ENCODE measurements around the gene EPAS1. TPM values are rescaled to one million over a fixed set of nuclear protein-coding genes. Genes with fewer than 3 reads are reported as not detected.

The EPAS1 gene
- total RNA-seq, 1 donor from 2014 or later: 48.5 TPM

DNA sequence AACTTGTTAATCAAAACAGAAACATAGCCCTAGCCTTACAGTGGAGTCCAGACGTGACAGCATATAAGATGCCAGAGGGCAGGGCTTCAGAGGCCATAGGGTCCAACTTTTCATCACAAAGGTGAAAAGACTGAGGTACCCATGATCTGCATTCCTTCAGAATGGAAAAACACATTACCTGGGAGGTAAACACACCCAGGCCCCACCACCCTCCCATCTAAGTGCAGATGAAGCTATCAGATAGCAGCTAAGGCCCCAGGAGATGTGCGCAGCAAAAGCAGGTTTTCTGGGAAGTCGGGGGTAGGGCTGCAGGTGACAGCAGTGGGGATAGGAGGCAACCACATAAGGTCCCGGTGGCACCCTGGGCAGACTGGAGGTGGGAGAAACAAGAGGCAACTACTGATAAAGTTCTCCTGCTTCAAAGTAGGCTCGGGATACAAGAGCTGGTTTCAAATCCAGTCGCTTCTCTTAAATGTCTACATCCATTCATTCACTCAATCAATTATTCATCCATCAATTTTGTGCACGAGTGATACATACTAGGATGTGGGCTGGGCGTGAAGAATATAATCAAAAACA, 107.1 kb downstream of the EPAS1 start:
- DNase-seq (ENCODE audit: low read depth): no peak

DNA sequence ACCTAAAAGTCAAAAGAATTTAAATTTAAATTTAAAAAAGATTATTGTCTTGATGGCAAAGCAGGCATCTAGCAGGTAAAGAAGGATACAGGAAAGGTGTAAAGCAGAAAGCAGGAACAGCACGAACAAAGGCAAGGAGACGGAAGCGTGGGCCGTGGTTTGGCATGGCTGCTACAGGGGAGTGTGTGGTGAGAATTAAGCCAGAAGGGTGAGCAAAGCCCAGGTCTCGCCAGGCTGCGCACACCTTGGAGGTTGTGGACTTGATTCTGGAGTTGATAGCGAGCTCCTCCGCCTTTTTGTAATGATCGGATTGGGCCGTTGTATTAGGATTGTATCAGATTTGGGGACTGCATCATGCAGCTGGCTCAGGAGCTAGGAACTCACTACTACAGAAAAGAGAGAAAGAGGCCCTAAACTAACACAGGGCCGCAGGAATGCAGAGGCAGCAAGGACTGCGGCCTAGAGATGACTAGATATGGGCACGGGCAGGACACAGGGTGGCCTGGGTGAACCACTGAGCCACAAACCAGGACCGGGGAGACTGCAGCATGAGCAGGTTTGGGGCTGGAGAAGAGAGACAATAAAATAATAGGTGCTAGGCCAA, 110.7 kb downstream of the EPAS1 start:
- no peak for DNase-seq (ENCODE audit: low read depth)

DNA sequence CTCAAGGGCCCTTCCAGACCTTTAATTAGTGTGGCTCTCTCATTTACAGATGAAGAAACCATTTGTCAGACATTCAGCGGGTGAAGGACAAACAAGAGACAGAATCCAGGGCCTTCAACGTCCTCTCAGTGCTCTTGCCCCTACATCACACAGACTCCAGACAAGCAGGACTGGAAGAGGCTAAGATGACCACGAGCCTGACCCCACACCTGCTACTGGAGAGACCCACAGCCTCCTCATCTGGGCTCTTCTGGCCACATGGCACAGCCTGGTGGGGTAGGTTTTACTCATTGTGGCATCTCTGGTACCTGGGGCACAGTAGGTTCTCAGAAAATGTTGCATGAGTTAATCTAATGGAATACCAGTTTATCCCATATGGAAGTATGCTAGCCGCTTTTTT, 112.5 kb downstream of the EPAS1 start:
- DNase-seq (ENCODE audit: low read depth): peak; percentile 68

DNA sequence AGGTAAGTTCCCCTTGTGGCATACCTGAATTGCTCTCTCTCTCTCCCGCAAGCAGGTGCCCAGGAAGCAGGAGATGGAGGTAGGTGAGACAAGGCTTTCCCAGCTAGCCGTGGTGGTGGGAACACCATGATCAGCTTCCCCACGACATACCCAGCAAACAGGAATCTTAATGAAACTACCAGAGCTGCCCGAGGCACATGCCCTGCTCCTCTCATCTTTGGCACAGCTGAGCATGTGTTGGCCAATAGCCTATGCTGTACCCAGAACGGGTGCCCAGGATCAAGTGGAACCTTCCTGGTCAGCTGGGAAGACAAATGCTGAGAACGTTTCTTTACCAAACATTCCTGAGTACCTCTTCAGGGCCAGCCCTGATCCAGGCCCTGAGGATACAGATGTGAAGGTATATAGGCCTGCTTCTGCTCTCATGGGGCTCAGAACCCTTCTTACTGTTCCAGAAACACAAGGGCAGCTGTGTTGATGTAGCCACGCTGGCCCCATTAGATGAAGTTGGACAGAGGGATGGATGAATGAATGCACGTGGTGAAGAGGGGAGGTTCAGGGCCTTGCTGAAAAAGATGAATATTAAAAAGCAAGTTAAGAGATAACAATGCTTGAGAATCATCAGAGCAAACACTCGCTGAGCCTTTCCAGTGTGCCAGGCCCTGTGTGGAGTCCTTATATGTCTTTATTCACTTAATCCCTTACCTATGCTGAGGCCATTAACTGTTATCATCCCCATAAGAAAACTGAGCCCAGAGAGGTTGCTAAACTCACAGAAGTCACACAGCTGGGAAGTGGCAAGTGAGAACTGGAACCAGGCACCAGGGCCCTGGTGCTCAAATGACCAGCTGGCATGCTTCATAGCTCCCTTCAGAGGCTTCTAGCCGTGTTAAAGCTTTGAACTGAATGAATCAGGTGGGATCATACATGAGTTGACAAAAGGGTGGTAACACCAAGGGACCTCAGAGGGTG, 113.4 kb downstream of the EPAS1 start:
- DNase-seq (ENCODE audit: low read depth): peak; percentile 37

DNA sequence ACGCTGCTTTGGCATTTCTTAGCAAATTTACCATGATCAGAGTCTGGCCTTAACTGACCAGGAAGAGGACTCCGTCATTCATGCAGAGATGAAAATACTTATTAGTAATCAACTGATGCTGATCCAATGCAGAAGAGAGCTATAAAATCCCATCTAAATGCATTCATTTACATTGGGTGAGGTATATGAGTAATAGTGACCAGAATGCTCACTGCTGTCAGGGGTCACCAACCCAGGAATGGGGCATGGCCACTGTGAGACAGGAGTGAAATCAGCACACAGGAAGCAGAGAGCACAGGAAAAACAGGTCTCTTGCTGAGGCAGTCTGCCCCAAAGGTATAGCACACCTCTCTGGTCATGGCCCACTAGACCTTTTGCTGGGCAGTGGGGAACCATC, 114.0 kb downstream of the EPAS1 start:
- DNase-seq (ENCODE audit: low read depth): no peak

DNA sequence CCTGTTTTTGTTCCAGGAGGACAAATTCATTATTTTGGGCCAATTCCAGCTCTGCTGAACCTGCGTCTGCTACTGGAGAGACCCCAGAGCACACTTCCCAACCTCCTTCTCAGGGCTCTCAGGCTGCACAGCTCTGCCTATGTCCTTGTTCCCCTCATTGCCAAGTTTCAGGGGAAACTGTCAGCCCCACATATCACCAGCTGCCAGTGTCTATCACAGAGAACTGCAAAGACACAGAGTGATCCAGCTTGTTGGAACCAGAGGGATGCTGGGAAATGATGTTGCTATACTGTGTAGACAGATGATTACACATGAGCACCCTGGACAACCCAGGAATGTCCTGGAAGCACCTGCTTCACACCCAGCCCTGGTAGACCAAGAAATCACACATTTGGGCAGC, 114.8 kb downstream of the EPAS1 start:
- DNase-seq (ENCODE audit: low read depth): peak; percentile 82

DNA sequence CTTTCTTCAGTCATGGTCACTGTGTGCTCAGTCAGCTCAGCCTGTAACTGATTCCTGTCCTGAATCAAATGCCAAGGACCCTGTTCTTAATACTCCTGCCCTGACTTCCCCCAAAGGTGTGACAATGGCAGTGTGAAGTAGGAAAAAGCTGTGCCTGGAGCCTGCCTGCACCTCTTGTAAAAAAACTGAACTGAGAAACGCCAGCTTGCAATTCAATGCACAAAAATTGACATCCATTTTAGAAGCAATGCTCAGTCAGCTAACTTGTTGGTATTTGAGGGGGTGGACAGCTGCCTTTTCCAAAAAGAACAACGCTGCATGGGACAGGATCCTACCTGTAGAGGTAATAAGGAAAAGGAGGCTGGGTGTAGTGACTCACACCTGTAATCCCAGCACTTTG, 115.9 kb downstream of the EPAS1 start:
- no peak for DNase-seq (ENCODE audit: low read depth)

DNA sequence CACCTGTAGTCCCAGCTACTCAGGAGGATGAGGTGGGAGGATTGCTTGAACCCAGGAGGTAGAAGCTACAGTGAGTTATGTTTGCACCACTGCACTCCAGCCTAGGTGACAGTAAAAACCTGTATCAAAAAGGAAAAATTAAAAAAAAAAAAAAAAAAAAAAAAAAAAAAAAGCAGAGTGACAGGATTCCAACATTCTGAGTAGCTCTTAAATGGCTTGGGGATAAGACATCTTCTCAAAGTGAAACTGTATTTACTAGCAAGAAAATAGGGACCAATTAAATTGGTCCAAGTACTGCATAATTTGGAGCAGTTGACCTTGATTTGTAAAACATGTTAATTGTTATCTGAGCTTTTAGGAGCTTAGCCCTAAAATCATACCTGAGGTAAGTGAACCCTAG, 116.4 kb downstream of the EPAS1 start:
- no peak for DNase-seq (ENCODE audit: low read depth)

DNA sequence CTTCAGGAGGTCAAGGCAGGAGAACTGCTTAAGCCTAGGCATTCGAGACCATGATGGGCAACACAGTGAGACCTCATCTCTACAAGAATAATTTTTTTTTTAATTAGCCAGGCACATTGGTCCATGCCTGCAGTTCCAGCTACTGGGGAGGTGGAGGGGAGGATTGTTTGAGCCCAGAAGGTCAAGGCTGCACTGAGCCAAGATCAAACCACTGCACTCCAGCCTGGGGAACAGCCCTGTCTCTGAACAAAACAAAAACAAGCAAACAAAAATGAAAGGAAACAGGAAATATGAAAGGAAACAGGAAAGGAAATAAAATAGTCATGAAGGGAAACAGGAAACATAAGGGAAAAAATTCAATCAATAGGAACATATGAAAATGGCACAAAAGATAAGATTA, 117.5 kb downstream of the EPAS1 start:
- no peak for DNase-seq (ENCODE audit: low read depth)

DNA sequence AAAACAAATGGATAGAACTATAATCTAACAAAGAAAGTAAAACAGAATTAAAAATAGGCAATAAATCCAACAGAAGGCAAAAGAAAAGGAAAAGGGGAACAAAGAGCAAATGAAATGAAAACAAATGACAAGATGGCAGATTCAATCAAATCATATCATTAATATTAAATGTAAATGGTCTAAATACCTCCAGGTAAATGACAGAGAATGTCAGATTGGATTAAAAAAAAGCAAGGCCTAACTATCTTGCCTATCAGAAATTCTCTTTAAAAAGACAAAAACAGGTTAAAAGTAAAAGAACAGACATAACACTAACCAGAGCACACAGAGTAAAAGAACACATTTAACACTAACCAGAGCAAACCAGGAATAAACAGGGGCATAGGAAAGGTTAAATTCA, 119.1 kb downstream of the EPAS1 start:
- DNase-seq (ENCODE audit: low read depth): no peak

DNA sequence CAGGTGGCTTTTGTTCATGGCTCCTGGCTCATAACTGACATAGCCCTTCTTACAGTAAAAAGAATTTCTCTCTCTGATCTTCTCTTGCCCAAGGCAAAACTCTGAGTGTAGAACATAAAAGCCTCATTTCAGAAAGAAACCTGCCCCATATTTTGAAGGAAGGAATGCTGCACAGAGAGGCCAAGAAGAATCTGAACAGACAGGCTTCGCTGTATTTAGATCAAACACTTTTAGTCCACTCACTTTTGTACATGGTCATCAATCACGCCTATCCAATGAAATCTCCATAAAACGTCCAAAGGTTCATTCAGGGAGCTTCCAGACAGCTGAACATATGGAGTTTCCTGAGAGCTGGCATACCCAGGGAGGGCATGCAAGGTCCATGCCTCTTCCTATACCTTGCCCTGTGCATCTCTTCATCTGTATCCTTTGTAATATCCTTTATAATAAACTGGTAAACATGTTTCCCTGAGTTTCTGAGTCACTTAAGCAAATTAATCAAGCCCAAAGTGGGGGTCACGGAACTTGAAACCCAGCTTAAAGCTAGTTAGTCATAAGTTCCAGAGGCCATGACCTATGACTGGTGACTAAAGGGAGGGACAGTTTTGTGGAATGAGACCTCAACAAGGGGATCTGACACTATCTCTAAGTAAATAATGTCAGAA, 119.7 kb downstream of the EPAS1 start:
- DNase-seq (ENCODE audit: low read depth): no peak

DNA sequence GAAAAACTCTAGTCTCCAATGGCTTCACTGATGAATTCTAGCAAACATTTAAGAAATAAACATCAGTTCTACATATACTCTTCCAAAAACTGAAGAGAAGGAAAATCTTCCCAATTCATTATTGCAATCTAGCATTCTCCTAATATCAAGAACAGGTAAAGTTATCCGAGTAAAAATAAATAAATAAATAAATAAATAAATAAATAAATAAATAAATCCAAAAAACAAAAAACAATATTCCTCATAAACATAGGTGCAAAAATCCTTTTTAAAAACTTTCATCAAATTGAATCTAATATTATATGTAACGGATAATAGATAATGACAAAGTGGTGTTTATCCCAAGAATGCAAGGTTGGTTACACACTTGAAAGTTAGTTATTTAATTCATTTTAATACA, 123.7 kb downstream of the EPAS1 start:
- DNase-seq (ENCODE audit: low read depth): no peak

DNA sequence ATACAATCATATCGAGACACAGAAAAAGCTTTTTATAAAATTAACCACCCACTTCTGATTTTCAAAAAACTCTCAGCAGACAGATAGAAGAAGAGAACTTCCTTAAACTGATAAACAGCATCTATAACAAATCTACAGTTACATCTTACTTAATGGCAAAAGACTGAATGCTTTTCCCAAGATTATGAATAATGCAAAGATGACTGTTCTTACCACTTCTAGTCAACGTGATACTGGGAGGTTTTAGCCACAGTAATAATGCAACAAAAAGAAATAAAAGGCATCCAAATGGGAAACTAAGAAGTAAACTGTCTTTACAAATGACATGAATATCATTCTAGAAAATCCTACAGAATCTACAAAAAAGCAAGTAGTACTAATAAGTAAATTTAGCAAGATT, 124.2 kb downstream of the EPAS1 start:
- DNase-seq (ENCODE audit: low read depth): no peak

DNA sequence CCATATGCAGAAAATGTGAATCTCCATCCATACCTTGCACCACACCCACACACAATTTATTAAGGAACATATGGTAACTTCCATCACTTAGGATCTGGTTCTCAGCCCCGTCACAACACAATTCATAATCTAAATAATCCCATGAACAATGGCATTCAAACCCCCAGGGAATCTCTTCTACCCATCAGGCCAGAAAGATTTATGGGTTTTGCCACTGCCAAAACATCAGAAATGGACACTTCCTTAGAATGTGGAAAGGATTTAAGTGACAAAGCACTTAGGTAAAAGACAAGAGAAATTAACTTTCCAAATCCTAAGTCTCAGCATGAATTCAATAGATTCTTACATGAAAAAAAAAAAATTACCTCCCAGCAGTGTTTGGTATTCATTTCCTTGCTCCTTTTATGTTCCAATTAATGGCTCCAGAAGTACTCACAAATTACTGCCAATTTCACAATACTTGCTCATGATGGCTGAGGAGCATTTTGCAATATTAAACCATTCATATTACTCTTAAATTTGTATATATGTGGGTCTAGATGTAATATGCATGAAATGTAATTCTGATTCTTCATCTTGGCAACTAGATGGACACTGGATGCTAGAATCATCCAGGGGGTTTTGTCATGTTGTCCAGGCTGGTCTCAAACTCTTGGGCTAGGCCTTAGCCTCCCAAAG, 125.6 kb downstream of the EPAS1 start:
- DNase-seq (ENCODE audit: low read depth): no peak

DNA sequence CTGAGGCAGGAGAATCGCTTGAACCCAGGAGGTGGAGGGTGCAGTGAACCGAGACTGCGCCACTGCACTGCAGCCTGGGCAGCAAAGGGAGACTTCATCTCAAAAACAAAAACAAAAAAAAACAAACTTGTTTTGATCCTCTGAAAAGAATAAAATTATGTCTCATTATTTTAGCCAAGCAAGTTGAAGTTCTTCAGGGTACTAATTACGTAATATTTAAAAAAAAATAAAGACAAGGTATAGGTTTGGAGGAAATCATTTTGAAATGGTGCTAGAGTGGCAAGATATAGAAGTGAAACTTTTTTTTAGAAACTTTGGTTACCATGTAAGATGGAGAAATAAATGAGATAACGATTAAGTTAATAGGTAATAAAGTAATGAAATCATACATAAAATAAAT, 127.7 kb downstream of the EPAS1 start:
- no peak for DNase-seq (ENCODE audit: low read depth)

DNA sequence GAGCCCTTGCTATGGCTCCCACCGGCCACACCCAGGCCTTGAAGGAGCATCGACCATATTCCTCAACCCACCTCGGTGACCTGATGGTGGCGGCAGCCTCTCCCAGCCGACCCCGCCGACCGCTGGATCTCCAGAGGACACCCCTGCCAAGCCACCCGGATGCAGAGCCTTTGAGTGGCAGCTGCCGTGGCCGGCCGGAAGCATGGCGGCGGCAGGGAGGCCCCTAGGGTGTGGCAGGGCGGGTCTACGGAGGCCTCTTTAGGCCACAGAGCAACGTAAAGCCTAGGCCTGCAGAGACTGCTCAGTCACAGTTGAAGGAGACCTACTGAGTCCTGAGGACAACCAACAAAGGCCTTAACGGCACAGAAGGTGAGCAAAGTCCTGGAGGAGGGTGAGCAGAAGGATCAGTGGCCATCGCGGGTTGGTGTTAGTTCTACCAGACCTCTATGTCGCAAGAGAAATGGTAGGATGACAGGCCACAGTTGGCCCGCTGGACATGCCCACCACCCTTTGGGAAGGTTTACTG, 131.8 kb downstream of the EPAS1 start:
- DNase-seq (ENCODE audit: low read depth): no peak

DNA sequence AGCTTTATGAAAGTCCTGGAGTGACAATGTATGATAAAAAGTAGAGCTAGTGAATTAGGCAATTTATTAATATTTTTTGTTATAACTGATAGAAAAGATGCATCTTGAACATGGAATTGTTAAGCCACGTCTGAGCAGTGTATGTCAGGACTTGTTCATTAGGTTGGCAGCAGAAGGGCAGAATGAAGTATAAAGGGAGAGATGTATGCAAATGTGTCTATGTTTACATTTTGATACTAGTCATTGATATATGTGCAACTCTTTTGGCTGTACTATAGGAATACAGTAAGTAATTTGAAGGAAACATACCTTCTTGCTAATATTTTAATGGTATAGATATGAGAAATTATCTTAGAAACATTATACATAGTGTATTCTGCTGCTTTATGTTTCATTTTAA, 133.2 kb downstream of the EPAS1 start:
- no peak for DNase-seq (ENCODE audit: low read depth)

DNA sequence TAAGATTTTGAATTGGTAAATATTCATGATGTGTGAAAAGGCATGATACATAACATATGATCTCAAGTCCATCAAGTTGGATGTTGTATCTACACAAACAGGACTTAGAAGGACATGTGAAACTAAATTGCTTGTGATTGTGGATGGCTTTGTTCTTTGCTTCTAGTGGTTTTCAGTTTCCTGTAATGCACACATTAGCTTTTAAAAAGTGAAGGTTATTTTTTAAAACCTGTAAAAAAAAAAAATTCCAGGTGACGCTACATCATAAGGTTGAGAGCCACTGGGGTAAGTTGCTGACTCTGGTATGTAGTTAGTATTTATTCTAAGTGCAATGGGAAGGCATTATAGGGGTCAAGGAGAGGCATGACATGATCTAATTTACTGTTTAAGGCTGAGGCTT, 133.8 kb downstream of the EPAS1 start:
- no peak for DNase-seq (ENCODE audit: low read depth)

DNA sequence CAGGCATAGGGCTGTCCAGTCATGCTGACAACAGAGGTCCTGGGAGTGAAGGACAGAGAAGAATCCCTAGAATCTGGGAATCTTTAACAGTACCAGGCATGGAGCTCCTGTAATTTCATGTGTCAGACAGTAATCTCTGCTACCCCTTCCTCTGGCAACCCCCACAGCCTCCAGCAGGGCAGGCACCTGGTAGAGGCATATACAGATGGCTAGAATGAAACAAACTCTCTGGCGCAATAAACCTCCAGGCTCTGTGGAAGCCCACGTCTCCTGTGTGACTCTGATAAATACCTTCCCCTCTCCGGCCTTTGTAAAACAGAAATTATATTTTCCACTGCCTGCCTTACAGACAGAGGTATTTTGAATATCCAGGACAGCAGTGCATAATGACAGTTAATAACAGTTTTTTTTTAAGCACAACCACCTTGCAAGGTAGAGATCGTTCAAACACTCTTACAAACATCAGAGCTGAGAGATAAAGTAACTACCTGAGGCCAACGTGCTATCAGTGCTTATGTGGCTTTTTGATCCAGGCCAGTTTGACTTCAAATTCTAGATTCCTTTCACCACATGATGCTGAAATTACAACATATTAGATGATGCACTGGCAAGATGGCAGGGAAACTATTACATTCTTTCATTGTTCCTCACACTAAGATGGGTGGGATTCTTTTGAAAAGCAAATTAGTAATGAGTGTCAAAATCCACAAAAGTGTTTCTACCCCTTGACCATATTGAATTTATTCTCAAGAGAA, 134.5 kb downstream of the EPAS1 start:
- no peak for DNase-seq (ENCODE audit: low read depth)

DNA sequence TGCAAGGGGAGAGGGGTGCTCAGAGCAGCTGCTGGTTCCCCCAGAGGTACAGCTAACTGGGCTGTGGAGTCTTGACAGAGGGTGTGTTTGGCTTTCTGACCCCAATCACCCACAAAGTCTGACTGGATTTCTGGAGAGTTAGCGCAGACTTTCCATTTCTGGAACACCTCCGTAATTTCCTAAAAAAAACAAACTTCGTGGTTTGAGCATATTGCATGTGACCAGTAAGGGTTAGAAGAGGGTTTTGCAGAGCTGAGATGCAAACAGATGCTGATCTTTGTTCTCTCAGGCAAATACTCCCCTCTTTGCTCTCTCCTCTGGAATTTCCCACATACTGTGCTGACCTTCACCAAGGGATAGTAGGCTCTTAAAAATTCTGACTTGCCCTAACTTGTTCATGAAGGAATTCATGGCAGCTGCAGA, 137.7 kb downstream of the EPAS1 start:
- peak; percentile 96 for DNase-seq (ENCODE audit: low read depth)
